Lung microvascular endothelial cell (primary cell): Measurements from ENCODE around the gene CRYBG3. TPM values are rescaled to one million over a fixed set of nuclear protein-coding genes. Genes with fewer than 3 reads are reported as not detected.
"Not testable (repeated sequence)": the region's sequence is repeated elsewhere in the genome, so short reads cannot be mapped to it uniquely, and the experiment has no call there.

ENCODE experiments used
- DNase-seq, 2 donors: peaks; one replicate each; pipeline versions ENCODE4 v3.0.0 to v3.0.0-alpha.2; 2010; ENCODE audit warnings: low read depth in 2 of 2
- total RNA-seq: library from RNA; depleted of rRNA; stranded (reverse); fragments of >200 nt; gene quantifications from 2 replicates; pipeline ENCODE4 v1.2.1, GENCODE V29; 2014

Gene CRYBG3
- 10.9 and 14.5 TPM in 2 replicates for total RNA-seq

DNA sequence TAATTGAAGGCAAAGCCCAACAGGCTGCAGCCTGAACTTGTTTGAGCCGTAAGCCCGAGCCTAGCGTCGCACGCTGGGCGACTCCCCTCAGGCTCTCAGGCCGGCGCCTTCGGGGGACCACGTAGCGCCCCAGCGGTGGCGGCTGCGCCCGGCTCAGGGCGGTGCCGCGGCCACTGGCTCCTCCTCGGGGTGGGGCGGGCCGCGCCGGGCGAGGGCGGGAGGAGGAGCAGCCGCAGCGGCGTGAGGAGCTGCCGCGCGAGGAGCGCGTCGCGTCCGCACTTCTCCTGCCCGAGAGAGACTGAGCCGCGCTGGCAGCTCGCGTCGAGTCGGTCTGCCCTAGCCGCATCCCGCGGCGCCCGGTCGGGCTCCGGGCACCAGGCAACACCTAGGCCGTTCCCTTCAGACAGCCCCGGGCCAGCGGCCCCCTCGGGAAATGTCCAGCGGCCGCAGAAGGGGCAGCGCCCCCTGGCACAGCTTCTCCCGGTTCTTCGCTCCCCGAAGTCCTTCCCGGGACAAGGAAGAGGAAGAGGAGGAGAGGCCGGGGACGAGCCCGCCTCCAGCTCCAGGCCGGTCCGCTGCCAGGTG lies at the start of gene CRYBG3:
Gene CRYBG3 (plus strand): TSS at position 238 of the 585 bp plus-strand sequence. CDS start 196 bp downstream, at position 434.
- peak; percentile 72 to 85 for DNase-seq

GRCh38 chr3:97772926-97773325 lies 48.9 kb upstream of the CRYBG3 start:
- peak in 1 of 2 donors; percentile 50 for DNase-seq

DNA sequence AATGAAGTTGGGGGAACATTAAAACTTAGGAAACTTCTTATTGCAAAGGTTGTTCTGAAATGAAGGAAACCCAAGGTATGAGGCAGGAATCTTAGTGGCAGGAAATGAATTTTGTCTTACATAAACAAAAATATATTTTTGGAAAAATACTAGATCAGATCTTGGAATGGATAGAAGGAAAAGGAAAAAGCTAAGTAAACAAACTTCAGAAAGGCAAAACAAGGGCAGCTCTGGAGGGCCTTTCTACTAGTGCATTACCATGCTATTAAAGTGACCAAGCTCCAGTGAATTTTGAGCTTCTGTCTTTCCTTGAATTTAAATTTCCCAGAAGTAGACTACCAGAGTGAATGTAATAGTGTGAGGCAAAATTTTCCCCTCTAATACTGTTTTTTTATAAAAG lies 43.7 kb upstream of the CRYBG3 start:
- peak in 1 of 2 donors; percentile 15 for DNase-seq

- DNase-seq: peak; percentile 63 to 78
These were observed 28.3 kb upstream of the CRYBG3 start for GRCh38 chr3:97793420-97794019.

DNA sequence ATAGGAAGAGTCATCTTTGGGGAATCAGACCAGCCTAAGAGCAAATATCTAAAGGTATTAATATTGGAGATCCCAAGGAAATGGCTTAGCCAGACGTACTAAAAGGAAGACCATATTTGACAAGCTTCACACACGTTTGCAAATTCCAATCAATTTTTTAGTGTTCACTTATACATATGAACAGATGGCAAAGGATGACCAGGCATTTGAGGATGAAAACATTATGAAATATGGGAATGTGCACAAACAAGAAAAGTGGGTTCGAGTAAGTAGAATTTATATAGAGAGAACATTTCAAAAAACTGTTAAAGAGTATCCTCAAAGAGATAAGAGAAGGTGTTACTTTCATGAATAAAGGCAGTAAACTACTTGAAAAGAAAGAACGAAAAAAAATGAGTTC lies 25.9 kb upstream of the CRYBG3 start:
- DNase-seq: no peak

- DNase-seq: no peak
These were observed 17.3 kb upstream of the CRYBG3 start for GRCh38 chr3:97804471-97804870.

DNA sequence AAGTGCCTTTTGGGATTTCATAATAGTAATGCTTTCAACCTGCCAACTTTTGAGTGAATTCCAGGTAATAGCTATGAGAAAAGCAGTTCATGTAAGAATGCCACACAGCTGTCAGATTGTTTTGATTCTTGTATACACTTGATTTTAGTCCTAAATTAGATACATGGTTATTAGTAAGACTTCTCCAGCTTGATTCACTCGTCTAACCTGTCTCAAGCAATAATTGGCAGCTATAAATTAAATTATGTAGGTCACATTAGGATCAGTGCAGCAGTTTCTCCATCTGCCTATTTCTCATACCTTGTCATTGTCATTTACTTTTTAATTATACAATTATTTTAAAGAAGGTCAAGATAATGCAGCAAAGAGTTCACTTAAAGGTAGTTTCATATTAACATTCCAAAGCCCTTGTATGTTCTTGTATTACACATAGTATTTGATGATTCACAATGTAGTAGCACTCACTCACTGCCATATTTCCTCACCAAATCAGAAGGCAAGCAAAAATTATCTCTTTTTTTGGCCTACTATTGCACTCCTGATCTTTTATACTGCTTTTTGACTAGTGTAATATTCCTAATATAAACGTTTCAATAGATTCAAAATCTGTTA lies 10.9 kb upstream of the CRYBG3 start:
- DNase-seq: no peak

DNA sequence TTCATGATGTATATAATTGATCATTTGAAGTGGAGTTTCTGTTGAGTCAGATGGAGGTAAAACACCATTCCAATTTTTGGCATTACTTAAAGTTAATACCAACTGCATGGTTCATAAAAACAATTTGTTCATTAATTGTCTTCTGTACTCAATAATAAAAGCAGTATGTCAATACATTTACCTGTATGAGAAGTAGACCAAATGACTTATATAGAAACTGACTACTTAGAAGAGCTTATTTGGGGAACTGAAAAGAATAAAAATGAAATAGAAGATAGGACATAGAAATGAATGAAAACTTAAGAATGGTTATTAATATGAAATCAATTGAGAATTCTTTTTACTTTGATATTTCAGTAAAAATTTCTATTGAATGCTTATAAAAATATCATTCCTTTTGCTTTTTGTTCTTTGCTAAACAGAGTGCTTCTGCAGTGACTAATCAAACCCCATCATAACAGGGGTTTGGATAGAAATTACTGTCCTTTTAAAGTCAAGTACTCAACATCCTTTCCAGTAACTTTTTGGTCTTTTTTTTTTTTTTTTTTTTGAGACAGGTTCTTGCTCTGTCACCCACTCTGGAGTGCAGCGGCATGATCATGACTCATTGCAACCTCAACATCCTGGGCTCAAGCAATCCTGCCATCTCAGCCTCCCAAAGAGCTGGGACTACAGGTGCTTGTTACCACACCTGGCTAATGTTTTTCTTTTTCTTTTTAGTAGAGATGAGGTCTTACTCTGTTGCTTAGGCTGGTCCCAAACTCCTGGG lies 6.5 kb upstream of the CRYBG3 start:
- DNase-seq: no peak

DNA sequence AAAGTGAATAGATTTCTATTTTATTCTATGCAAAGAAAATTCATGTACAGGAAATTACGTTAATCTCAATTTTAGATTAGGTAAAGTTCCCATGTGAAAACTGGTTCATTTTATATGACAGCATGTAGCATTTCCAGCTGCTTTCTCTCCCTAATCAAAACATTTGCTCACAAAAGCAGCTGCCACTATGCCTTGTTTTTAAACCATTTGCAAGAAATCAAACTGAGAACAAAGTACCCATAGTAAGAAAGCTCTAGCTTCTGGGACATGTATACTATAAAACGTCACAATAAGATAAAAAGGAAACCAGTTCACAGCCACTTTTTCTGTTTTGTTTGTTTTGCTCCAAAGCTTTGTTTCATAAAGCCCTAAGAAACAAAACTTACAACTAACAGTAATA lies 5.0 kb upstream of the CRYBG3 start:
- DNase-seq: no peak

DNA sequence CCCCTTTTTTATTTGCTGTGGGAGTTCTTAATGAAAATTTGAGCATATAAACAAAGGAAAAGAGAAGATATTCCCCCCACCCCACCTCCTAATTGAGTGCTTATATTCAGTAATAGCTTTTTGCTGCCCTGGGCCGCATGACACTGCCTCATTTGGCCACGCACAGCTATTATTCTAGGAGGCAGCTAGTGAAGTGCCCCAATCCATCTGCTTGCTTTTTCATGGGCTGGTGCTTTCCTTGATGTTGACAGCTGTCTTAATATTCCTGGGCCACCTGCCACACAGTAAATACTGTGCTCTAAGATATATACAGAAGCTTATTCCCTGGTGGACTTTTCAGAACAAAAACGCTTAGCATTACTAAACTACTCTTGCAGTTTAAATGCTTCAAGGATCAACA lies 3.8 kb upstream of the CRYBG3 start:
- DNase-seq: no peak

DNA sequence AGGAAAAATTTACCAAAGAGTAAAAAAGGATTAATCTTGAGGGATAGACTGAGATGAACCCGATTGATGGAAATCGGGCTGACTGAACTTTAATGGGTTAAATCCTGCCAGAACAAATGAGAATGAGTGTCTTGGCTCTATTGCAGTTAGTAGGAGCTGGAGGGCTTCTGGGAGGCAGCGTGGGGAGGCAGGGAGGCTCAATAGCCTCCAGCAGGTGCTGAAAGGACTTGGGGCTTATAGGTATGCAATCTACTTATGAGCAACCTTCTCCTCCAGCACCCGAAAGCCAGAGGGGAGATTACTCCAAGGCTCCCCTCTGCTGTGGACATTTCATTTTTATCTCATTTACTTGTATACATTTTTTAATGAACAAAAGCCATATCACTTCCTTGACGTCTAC lies 1.0 kb upstream of the CRYBG3 start:
- no peak for DNase-seq

DNA sequence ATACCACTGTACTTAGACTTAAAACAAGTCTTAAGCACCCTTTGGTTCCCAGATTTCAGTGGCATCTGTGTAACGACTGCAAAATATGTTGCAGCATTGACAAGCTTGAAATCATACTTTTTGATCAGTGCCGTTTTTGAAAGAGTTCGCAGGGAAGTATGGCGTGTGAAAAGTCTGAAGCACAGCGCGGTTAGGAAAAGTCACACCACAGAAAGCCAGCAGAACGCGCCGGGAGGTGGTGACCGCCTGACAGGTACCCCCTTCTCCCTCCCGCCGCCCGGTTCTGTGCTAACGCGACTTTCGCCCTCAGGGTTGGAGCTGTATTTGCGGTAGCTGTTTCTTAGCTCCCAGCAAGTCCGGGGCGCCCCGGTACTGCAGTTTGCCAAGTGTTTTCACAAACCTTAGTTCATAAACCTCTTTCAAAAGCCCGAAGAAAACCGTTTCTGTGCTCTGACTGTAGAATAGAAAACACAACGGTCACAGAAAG lies 481 bp upstream of the CRYBG3 start:
- DNase-seq: no peak

GRCh38 chr3:97822359-97822775 lies 556 bp downstream of the CRYBG3 start:
- DNase-seq: peak; percentile 71 to 72

DNA sequence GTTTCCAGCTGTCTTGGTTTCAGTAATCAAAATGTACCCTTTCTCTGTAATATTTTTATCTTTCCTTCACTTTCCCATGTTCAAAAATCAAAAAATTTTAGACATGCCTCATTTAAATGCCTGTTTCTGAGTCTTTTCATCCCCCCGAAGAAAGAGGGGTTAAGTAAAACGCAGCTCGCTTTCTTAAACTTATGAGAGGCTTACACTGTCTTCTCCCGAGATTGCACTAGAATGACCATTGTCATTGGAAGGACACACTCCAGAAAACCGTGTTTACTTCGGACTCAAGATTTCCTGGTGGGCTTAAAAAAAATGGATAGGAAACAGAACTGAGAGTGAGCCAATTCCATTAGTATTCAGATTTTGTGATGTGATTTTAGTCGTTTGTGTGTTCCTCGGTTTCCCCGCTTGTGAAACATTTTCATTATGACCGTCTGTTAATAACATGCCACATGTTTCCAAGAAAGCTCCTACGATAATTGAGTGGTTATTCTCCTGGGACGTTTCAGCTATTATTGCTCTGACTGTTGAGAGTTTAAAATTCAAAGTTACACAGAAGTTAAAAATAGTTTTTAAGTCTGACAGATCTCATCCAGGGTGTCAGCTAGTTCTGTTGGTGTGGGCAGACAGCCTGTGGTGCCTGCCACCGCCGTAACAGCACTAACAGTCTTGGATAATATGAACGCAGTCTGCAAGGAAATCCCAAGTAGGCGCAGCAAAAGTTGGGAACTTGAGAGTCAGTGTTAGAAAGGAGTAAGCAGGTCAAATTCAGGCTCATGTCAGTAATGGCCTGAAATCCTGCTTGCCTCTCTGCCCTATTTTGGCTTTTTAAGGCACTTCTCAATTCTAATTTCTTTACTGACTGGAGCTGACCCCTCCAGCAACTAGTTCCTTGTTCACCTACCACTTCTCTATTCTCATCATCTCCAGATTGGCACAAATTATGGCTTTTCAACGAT lies 1.5 kb downstream of the CRYBG3 start:
- peak in 1 of 2 donors; percentile 26 for DNase-seq

DNA sequence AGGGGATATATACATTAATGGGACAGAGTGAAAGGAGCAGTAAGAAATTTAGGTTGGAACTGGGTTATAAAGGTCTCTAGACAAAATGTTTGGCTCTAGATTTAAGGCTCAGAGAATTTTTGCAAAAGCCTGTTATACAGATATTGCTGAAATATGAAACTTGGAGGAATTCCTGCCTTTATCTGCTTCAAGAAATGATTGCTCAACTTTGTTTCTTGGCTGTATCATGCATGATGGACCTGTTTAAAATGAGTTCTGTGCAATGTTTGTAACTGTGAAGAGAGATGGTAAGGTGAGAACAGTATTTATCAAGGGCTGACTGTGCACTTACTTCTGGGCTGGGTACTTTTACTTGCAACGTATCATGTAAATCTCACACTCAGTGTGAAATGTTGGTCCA lies 3.3 kb downstream of the CRYBG3 start:
- no peak for DNase-seq

DNA sequence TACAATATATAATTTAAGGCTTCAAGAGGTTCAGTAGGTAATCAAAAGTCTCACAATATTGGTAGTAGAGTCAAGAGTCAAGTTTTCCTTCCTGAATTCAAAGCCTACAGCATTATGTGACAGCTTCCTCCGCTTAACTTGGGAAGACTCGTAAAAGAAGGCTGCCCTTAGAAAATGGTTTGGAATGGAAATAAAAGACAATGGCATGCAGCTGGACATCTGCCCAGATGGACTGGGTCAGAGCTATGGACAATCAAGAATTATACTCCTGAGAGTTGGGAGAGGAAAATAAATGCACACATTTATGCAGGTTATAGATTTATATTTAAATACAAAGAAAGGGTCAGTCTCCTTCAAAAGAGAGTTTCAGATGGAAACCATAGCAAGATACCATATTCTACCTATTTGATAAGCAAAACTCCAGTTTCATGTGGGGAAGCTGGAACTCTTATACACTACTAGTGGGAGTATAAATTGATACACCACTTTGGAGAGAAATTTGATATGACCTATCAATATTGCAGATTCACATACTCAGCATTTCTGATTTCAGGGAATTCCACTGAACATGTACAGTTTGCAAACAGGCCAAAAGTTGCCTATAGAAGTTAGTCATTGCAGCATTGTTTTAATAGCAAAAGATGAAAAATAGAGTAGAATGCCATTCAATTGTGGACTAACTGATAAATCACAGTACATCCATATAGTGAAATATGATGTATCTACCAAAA lies 6.1 kb downstream of the CRYBG3 start:
- DNase-seq: peak; percentile 35 to 63

- DNase-seq: no peak
These were observed 7.4 kb downstream of the CRYBG3 start for GRCh38 chr3:97829198-97829597.

- no peak for DNase-seq
These were observed 8.8 kb downstream of the CRYBG3 start for GRCh38 chr3:97830638-97831037.

GRCh38 chr3:97831140-97831539 lies 9.3 kb downstream of the CRYBG3 start:
- no peak for DNase-seq

- DNase-seq: not testable (repeated sequence)
These were observed 11.4 kb downstream of the CRYBG3 start for GRCh38 chr3:97833184-97833583.
